GM12874 (cell line): Measurements from ENCODE around the gene PTPRT.

Experiments
- TF ChIP-seq, protein P1 (sequence below): IDR thresholded peaks from 2 replicates; pipeline ENCODE4 v1.5.1; 2011; ENCODE audit warnings: low read depth, mild to moderate bottlenecking, control low read depth, low read length, moderate library complexity; ENCODE audit not compliant: insufficient read depth

Gene PTPRT

DNA sequence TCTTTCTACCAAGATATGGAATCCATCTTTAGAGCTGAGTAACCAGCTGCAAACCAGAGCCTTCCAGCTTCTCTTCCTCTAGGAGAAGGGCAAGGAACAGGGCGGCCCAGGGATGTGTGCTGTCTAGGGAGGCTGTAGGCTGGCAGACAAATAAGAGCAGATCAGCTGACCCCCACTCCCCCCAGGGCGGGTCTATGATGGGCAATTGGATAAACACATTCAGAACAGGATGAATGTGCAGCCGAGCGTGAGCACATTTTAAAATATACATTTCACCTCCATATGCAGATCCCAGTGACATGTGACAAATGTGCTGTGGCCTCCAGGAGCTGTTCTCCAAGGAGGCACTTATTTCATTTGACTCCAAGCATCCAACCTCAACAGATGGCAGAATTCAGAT, 580.1 kb downstream of the PTPRT start:
- TF ChIP-seq, protein P1, sequence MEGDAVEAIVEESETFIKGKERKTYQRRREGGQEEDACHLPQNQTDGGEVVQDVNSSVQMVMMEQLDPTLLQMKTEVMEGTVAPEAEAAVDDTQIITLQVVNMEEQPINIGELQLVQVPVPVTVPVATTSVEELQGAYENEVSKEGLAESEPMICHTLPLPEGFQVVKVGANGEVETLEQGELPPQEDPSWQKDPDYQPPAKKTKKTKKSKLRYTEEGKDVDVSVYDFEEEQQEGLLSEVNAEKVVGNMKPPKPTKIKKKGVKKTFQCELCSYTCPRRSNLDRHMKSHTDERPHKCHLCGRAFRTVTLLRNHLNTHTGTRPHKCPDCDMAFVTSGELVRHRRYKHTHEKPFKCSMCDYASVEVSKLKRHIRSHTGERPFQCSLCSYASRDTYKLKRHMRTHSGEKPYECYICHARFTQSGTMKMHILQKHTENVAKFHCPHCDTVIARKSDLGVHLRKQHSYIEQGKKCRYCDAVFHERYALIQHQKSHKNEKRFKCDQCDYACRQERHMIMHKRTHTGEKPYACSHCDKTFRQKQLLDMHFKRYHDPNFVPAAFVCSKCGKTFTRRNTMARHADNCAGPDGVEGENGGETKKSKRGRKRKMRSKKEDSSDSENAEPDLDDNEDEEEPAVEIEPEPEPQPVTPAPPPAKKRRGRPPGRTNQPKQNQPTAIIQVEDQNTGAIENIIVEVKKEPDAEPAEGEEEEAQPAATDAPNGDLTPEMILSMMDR = no peak

DNA sequence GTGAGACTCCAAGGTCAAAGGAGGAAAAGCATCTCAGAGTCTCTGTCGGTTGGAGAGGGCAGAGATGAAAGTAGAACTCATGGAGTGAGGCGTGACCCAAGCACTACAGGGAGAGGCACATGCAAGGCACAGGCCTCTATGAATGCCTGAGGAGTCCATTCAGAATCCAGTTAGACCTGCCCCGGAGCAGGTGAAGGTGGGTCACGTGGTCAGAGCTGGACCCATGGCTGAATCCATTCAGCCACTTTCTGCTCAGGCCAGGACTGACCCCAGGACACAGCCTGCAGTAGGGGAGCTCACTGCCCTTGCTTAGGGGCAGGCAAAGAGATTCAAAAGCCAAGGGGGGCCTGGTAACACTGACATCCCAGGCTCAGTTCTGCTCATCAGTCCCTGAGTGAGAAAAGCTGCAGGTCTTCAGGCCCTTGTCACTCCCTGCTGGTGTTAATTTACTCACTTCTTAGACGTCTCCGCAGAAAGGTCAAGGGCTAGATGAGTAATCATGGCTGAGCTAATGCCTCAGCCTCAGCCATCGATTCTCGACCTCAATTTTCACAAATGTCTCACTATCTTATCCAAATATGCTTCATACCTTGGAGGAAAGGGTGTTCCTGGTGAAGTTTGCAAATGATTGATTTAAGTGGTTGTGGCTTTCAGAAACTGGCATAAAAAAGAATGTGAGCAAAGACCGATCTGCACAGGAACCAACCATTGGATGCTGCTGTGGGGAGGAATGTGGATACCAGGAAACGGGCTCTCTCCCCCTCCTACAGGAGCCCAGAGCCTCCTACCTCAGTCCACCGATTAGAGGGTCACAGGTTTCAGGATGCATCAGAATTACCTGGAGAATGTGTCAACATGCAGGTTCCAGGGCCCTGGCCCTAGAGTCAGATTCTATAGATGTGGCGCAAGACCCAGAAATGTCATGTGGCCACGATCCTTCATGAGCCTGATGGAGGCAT, 584.4 kb downstream of the PTPRT start:
- TF ChIP-seq, protein P1 = no peak

DNA sequence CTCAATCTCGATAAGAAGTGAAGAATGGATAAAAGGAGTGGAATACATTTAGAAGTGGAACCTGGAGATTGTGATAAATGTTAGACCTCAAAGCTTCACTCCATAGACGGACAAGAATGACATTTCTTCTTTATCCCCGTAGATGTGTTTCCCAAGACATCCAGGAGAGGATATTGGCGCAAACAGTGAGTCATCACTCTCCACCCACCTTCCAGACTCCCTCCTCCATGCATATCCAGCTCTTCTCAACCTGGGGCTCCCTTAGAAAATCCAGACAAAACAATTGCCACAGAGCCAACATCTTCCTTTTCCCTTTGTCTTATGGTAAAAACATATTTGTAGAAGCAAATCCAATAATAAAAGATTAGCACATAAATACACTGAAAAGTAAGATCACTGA, 586.1 kb downstream of the PTPRT start:
- TF ChIP-seq, protein P1 = no peak

DNA sequence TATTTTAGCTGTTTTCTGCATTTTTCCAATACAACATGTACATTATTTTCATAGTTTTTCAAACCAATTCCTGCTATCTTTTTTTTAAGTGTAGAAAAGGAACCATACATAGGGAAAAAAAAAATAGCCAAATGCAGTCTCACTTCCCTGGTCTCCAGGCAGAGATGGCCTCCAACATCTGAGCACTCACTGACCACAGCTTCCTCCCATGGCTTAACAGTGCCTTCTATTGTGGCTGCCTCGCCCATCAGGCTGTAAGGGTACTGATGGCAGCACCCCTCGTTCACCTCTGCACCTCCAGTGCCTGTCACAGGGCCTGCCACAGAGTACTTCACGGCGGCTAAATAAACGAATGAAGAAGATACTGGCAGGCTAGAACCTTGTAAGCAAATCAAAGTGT, 591.1 kb downstream of the PTPRT start:
- TF ChIP-seq, protein P1 = no peak

DNA sequence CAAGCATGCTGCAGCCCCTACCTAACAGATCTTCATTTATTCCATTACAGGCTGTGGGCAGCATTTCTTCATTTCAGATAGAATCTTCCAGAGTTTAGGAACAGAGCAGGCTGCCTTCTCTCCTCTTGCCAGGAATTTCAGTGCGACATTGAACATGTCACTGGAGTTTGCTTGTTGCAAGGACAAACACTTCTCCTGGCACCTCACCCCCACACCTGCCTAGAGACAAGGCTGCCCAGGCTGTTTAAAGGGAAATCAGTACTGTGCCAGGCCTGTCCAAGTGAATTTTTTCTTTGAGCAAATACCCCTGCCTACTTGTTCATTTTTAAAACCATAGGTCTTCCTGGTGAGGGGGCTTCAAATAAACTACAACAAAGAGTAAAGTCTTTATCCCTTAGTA, 594.1 kb downstream of the PTPRT start:
- TF ChIP-seq, protein P1 = no peak

DNA sequence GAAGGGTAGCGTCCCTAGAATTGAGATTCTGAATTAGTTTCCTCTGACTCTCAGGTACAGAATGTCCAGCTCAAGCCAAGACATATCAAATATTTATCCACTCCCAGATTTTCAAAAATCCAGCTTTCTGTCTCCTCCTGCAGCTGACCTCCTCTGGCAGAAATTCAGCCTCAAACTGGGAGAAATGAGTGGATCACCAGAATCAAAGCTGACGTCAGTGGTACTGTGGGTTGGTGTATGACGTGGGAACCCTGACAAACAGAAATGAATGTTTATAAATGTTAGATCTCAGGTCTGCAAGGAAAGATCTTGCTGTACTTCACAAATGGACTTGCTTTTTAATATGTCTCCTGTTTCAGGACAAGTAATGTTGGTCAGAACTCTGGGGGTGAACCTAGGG, 595.0 kb downstream of the PTPRT start:
- TF ChIP-seq, protein P1 = no peak

DNA sequence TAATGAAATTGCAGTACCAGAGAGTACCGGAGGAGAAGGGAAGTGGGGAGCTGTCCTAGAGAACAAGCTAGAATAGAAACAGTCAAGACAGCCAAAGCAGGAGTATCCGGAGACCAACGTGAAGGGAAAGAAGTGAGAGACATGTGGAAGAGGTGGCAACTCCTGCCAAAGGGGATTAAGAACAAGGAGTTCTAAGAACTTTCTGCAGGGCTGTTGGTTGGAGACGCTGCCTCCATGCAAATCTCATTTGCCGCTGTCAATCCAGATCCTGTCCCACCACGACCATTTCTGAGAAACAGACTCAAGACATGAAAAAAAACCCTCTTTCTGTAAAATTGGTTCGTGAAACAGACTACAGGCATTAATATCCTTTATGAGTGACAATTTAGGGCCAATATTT, 595.7 kb downstream of the PTPRT start:
- TF ChIP-seq, protein P1 = no peak
